PC-3 (cell line): ENCODE measurements around the gene KIF5A.

ENCODE experiments used
- EZH2 ChIP-seq: fragments of 300-600 bp; sonication (generic); IDR thresholded peaks from one replicate; pipeline ENCODE4 v1.6.1; 2017; ENCODE audit warnings: antibody characterized with exemption, mild to moderate bottlenecking, low read length; ENCODE audit not compliant: unreplicated experiment
- TF ChIP-seq, protein P1 (sequence below): fragments of 300-600 bp; sonication (generic); conservative IDR thresholded peaks from 2 replicates; pipeline ENCODE4 v1.5.1; 2017; ENCODE audit warnings: antibody characterized with exemption, low read depth, mild to moderate bottlenecking, low read length

DNA sequence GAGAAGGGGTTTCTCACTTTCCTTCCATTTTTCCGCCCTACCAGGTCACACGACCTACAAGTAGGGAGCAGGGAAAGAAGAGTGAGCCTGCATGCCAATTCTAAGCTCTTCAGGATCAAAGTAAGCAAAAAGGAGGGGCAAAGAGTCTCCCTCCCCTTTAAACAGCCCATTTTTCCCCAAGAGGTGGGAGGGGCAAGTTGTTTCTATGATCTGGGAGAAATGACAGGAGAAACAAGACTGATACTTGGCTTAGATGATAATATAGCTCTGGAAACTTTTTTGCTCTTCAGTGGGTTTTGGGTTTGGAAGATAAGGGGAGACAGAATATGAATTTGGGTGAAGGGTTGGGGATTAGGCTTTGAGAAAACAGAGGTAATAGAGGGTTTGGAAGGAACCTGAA, 56.6 kb downstream of the KIF5A start:
- TF ChIP-seq, protein P1, sequence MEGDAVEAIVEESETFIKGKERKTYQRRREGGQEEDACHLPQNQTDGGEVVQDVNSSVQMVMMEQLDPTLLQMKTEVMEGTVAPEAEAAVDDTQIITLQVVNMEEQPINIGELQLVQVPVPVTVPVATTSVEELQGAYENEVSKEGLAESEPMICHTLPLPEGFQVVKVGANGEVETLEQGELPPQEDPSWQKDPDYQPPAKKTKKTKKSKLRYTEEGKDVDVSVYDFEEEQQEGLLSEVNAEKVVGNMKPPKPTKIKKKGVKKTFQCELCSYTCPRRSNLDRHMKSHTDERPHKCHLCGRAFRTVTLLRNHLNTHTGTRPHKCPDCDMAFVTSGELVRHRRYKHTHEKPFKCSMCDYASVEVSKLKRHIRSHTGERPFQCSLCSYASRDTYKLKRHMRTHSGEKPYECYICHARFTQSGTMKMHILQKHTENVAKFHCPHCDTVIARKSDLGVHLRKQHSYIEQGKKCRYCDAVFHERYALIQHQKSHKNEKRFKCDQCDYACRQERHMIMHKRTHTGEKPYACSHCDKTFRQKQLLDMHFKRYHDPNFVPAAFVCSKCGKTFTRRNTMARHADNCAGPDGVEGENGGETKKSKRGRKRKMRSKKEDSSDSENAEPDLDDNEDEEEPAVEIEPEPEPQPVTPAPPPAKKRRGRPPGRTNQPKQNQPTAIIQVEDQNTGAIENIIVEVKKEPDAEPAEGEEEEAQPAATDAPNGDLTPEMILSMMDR, result no peak
- TF ChIP-seq EZH2, result no peak
